ENCODE results near the gene SLC6A12.

The SLC6A12 gene

DNA sequence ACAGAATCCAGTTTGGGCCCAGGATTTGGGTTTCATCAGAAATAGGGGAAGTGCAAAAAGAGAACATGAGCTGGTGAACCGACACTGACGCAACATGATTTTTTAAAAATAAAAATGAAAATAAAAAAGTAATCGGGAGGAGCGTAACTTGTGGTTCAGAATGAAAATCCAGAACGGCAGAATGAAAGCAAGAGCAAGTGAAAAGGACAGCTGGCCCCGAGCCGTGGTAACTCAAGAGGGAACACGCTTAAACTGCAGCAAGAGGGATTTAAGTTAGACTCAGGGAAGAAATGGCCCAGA lies 1.6 kb downstream of the SLC6A12 start:
- DNase-seq = no peak
- Histone ChIP-seq H3K4me3 (ENCODE audit: low read depth, low read length) (no peak overlapping the region), H3K9me3 (ENCODE audit: severe bottlenecking) (no peaks in the 10 kb centered on the region), H3K27me3 (ENCODE audit: insufficient read depth, low read depth, severe bottlenecking) (no peaks in the 10 kb centered on the region), H3K27ac (no peak overlapping the region), H3K36me3 (no peaks in the 10 kb centered on the region)
- TF ChIP-seq CTCF (IDR thresholded peaks at IDR 0.05; ENCODE audit: low read depth, low read length) = no peak

DNA sequence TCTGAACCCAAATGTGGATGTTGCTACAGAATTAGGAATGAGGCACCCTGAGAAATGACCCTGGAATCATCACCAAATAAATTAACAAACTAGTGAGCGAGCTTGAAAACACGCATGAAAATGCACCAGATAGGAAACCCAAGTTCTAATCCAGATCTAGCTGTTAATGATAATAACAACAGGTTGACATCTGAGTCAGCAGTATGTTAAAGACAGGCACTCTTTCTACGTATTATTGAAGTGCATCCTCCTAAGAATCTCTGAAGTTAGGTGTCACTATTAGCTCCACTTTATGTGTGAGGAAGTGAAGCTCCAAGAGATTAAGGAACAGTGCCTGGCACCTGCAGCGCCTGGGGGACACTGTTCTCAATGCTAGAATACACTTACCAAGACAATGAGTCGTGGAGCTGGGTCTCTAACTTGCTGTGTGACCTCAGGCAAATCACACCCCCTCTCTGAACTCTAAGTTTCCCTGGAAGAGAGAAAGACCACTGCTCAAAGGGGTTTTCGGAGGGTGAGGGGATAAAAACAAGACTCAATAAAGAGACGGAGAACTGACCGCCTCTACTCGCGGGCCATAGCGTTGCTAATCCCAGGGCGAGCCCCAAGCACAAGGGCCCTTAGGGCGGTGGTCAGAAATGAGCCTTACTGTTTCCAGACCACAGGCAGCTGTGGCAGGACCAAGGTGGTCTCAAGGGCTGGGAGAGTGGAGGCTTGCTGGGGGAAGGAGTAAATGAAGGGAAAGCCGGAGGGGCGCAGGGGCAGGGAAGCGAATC lies 2.1 kb downstream of the SLC6A12 start:
- no peak overlapping the region for H3K27ac ChIP-seq
- H3K9me3 ChIP-seq (ENCODE audit: severe bottlenecking) = no peaks in the 10 kb centered on the region
- no peaks in the 10 kb centered on the region for H3K27me3 ChIP-seq (ENCODE audit: insufficient read depth, low read depth, severe bottlenecking)
- no peak overlapping the region for H3K4me3 ChIP-seq (ENCODE audit: low read depth, low read length)
- H3K36me3 ChIP-seq = no peaks in the 10 kb centered on the region
- TF ChIP-seq CTCF (IDR thresholded peaks at IDR 0.05; ENCODE audit: low read depth, low read length) = no peak
- DNase-seq = no peak

- Histone ChIP-seq H3K9me3 (ENCODE audit: severe bottlenecking) (no peaks in the 10 kb centered on the region), H3K27me3 (ENCODE audit: insufficient read depth, low read depth, severe bottlenecking) (no peaks in the 10 kb centered on the region)
Measured at GRCh38 chr12:211142-211465, 2.9 kb downstream of the SLC6A12 start.

DNA sequence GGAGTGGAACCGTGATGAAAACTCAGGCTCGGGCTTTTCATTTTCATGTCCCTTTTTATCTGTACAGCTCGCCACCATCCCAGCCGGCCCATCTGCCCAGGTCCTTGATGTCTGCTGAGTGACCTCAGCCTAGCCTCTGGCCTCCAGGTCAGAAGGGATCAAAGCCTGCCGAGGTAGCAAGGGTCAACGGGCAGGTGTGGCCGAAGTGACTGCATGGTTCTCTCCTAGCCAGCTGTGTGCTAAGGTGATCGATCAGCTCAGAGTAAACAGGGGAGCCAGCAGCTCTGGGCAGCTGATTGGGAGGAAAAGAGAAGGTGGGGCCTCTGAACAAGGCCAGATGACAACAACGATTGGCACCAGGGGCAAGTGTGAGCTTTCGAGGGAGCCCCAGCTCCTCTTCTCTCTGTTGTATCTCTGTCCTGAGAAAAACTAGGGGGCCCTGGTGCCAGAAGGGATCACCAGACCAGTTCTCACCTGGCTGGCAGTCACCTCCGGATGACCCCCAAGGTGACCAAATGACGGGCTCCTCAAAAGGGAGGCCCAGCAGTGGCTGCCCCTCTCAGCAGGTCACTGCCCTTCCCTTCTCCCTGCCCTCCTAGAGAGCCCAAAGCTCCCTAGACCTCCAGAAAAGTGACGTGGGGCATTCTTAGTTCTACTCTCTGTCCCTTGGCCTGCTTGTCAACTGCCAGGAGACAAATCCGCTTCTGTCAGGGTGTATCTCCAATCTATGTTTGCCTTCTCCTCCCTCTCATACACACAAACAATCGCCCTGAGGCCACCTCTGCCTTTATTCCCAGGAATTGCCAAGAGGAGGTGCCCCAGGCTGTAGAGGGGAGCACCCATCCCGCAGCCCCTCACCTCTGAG lies 3.4 kb downstream of the SLC6A12 start:
- TF ChIP-seq CTCF (IDR thresholded peaks at IDR 0.05; ENCODE audit: low read depth, low read length) = no peak
- no peak for DNase-seq
- Histone ChIP-seq H3K9me3 (ENCODE audit: severe bottlenecking) (no peaks in the 10 kb centered on the region), H3K36me3 (no peaks in the 10 kb centered on the region), H3K27me3 (ENCODE audit: insufficient read depth, low read depth, severe bottlenecking) (no peaks in the 10 kb centered on the region), H3K4me3 (ENCODE audit: low read depth, low read length) (no peak overlapping the region), H3K27ac (no peak overlapping the region)

More at GRCh38 chr12:211142-211465, 2.9 kb downstream of the SLC6A12 start:
- H3K4me3 ChIP-seq (ENCODE audit: low read depth, low read length) = no peak overlapping the region
- TF ChIP-seq CTCF (IDR thresholded peaks at IDR 0.05; ENCODE audit: low read depth, low read length) = no peak
- no peak overlapping the region for H3K27ac ChIP-seq
- H3K36me3 ChIP-seq = no peaks in the 10 kb centered on the region
- DNase-seq = no peak

DNA sequence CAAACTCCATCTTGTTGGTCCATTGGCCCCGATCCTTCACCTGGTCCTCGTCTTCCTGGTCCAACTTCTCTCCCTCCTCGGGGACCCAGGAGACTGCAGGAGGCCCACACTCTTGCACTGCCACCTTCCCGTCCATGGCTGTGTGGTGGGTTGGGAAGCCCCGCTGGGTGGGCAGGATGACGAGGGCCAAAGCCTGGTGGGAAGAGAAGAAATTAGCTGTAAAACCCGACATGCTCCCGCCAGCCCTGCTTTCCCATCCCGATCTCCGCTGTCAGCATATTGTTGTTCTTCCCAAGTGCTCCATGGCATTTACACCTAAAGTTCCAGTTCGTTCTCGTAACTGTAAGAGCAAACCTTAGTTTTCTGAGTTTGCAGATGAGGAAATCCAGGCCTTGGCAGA lies 4.1 kb downstream of the SLC6A12 start:
- Histone ChIP-seq H3K27ac (no peak overlapping the region), H3K4me3 (ENCODE audit: low read depth, low read length) (no peak overlapping the region), H3K27me3 (ENCODE audit: insufficient read depth, low read depth, severe bottlenecking) (no peaks in the 10 kb centered on the region), H3K36me3 (no peaks in the 10 kb centered on the region), H3K9me3 (ENCODE audit: severe bottlenecking) (no peaks in the 10 kb centered on the region)
- no peak for TF ChIP-seq CTCF (IDR thresholded peaks at IDR 0.05; ENCODE audit: low read depth, low read length)
- no peak for DNase-seq
